CD14-positive monocyte (primary cell): Measurements from ENCODE around the gene ATG7. TPM values are rescaled to one million over a fixed set of nuclear protein-coding genes. Genes with fewer than 3 reads are reported as not detected.

Source experiments
- DNase-seq, 3 donors: peaks; one replicate each; pipeline ENCODE4 v3.0.0-alpha.2; 2011 to 2022
- H2AFZ ChIP-seq: 2 replicates; pipeline ENCODE4 v1.6.0; 2012; ENCODE audit warnings: mild to moderate bottlenecking, low read depth, low read length, inconsistent platforms; ENCODE audit not compliant: insufficient read depth, poor library complexity, severe bottlenecking
- H3K27ac ChIP-seq, 2 donors: 1 replicate in 1 of 2; 2 replicates in 1 of 2; pipeline ENCODE4 v1.5.1; 2012 to 2013; ENCODE audit warnings: low read length in 2 of 2, control low read depth in 1 of 2, inconsistent platforms in 1 of 2, low read depth in 1 of 2, mild to moderate bottlenecking in 1 of 2
- H3K27me3 ChIP-seq, 2 donors: one replicate each; pipeline versions ENCODE4 v1.6.0 to v1.6.1; 2011 to 2013; ENCODE audit warnings: low read length in 2 of 2; ENCODE audit not compliant: control insufficient read depth in 2 of 2, insufficient read depth in 2 of 2
- H3K36me3 ChIP-seq, 2 donors: replicated peaks in 1 of 2; 1 replicate in 1 of 2; 2 replicates in 1 of 2; pipeline versions ENCODE4 v1.5.1 to v1.6.1; 2012 to 2013; ENCODE audit warnings: low read length in 2 of 2, control low read depth in 1 of 2, inconsistent platforms in 1 of 2, mild to moderate bottlenecking in 1 of 2; ENCODE audit not compliant: insufficient read depth in 2 of 2, control insufficient read depth in 1 of 2
- H3K4me1 ChIP-seq, 2 donors: 1 replicate in 1 of 2; 2 replicates in 1 of 2; pipeline versions ENCODE4 v1.5.1 to v1.6.1; 2012 to 2013; ENCODE audit warnings: low read length in 2 of 2, control low read depth in 1 of 2, inconsistent platforms in 1 of 2, mild to moderate bottlenecking in 1 of 2, moderate library complexity in 1 of 2; ENCODE audit not compliant: insufficient read depth in 2 of 2, control insufficient read depth in 1 of 2
- H3K4me2 ChIP-seq: replicated peaks from 2 replicates; pipeline ENCODE3; 2012; ENCODE audit warnings: low read length, moderate library complexity, mild to moderate bottlenecking; ENCODE audit not compliant: poor library complexity, severe bottlenecking; ENCODE audit errors: extremely low read depth
- H3K4me3 ChIP-seq, 3 experiments: fragments of 200-600 bp in 1 of 3; sonication (generic) in 1 of 3; replicated peaks in 1 of 3; 1 replicate in 2 of 3; 2 replicates in 1 of 3; pipeline ENCODE4 v1.5.1; 2011 to 2013; ENCODE audit warnings: low read length in 3 of 3, mild to moderate bottlenecking in 3 of 3, control low read depth in 2 of 3, low read depth in 2 of 3, inconsistent platforms in 1 of 3, moderate library complexity in 1 of 3
- H3K79me2 ChIP-seq: 2 replicates; pipeline ENCODE4 v1.6.0; 2012; ENCODE audit warnings: mild to moderate bottlenecking, control low read depth, inconsistent platforms, low read length, moderate library complexity; ENCODE audit not compliant: insufficient read depth
- H3K9ac ChIP-seq: 2 replicates; pipeline ENCODE4 v1.6.0; 2017; ENCODE audit warnings: low read length, mild to moderate bottlenecking; ENCODE audit not compliant: insufficient read depth, poor library complexity, severe bottlenecking
- H3K9me3 ChIP-seq, 2 donors: replicated peaks in 1 of 2; 1 replicate in 1 of 2; 2 replicates in 1 of 2; pipeline versions ENCODE4 v1.5.1 to v1.6.1; 2012 to 2013; ENCODE audit warnings: low read length in 2 of 2, control low read depth in 1 of 2; ENCODE audit not compliant: control insufficient read depth in 1 of 2, insufficient read depth in 1 of 2
- H4K20me1 ChIP-seq: 2 replicates; pipeline ENCODE4 v1.6.0; 2012; ENCODE audit warnings: mild to moderate bottlenecking, low read length, control low read depth, moderate library complexity; ENCODE audit not compliant: insufficient read depth
- H3K27ac Mint-ChIP-seq, 7 donors: one replicate each; pipeline ENCODE4 v1.8.0; 2020; ENCODE audit warnings: mild to moderate bottlenecking in 7 of 7, mixed read lengths in 7 of 7, moderate library complexity in 6 of 7, inconsistent platforms in 2 of 7
- H3K27me3 Mint-ChIP-seq, 3 donors: one replicate each; pipeline ENCODE4 v1.8.0; 2021 to 2022; ENCODE audit warnings: low read depth in 3 of 3, mild to moderate bottlenecking in 3 of 3, mixed read lengths in 3 of 3, moderate library complexity in 3 of 3, inconsistent platforms in 1 of 3
- H3K36me3 Mint-ChIP-seq, 2 donors: one replicate each; pipeline ENCODE4 v1.8.0; 2020; ENCODE audit warnings: mixed read lengths in 2 of 2, inconsistent platforms in 1 of 2, mild to moderate bottlenecking in 1 of 2
- H3K4me1 Mint-ChIP-seq: one replicate; pipeline ENCODE4 v1.8.0; 2020; ENCODE audit warnings: mild to moderate bottlenecking, mixed read lengths
- H3K4me3 Mint-ChIP-seq, 2 donors: one replicate each; pipeline ENCODE4 v1.8.0; 2020; ENCODE audit warnings: mild to moderate bottlenecking in 2 of 2, mixed read lengths in 2 of 2, moderate library complexity in 1 of 2
- H3K9me3 Mint-ChIP-seq, 7 donors: one replicate each; pipeline ENCODE4 v1.8.0; 2020 to 2022; ENCODE audit warnings: mixed read lengths in 7 of 7, mild to moderate bottlenecking in 6 of 7, moderate library complexity in 6 of 7, inconsistent platforms in 2 of 7
- CTCF ChIP-seq: fragments of 200-600 bp; IDR thresholded peaks from one replicate; pipeline ENCODE4 v1.8.0; 2022; ENCODE audit warnings: antibody characterized with exemption, mild to moderate bottlenecking
- WGBS: methylation state at CpG from one replicate; pipeline ENCODE4 v1.1.5; 2013; ENCODE audit warnings: missing lambda C conversion rate; ENCODE audit not compliant: insufficient coverage; 5-methylcytosine and 5-hydroxymethylcytosine counted together
- intact Hi-C, 2 donors: fragments of 100-400 bp; cut with micrococcal nuclease; formaldehyde crosslinking; loops; one replicate each; pipeline versions ENCODE4 v1.15.0 to v1.15.1; 2023
- polyA plus RNA-seq, 3 donors: library from polyadenylated mRNA; depleted of rRNA in 1 of 3; unstranded in 2 of 3; stranded (reverse) in 1 of 3; fragments of 300-500 nt in 2 of 3; fragments of >200 nt in 1 of 3; fragmentation: Illumina TruSeq in 2 of 3; gene quantifications; 1 replicate in 2 of 3; 2 replicates in 1 of 3; pipeline ENCODE4 v1.2.3, GENCODE V29; 2012 to 2021

ATG7 gene
- polyA plus RNA-seq, 3 donors = 57.4 to 101 (median 89.7) TPM

GRCh38 chr3:11236588-11237461 lies 35.4 kb upstream of the ATG7 start:
- no CpG with 5 or more reads among the region's 8 CpGs for WGBS
- peak; percentile 87 for TF ChIP-seq CTCF
- Histone ChIP-seq H3K9ac (no peak overlapping the region), H2AFZ (no peak overlapping the region), H3K4me3 (no peak overlapping the region), H4K20me1 (no peaks in the 10 kb centered on the region), H3K36me3 (no peaks in the 10 kb centered on the region), H3K79me2 (no peaks in the 10 kb centered on the region), H3K27ac (no peak overlapping the region), H3K4me2 (no peak overlapping the region), H3K4me1 (no peaks in the 10 kb centered on the region), H3K9me3 (peaks cover 0 to 7% of the 10 kb centered on the region in 2 donors), H3K27me3 (no peaks in the 10 kb centered on the region)
- H3K4me3 Mint-ChIP-seq = peak overlapping the region in 1 of 2 donors; percentile 27
- H3K9me3 Mint-ChIP-seq = peaks cover 3 to 10% (median 5%) of the 10 kb centered on the region in 7 donors
- peak in 2 of 3 donors; percentile 55 to 59 for DNase-seq
- H3K27me3 Mint-ChIP-seq = peaks cover 2 to 12% (median 3%) of the 10 kb centered on the region in 3 donors
- intact Hi-C loops = no loop called here
- H3K4me1 Mint-ChIP-seq = no peaks in the 10 kb centered on the region
- no peaks in the 10 kb centered on the region for H3K36me3 Mint-ChIP-seq
- H3K27ac Mint-ChIP-seq = no peak overlapping the region

- TF ChIP-seq CTCF = no peak
- no peak overlapping the region for H3K4me2 ChIP-seq
- H3K4me1 ChIP-seq = no peaks in the 10 kb centered on the region
- Mint-ChIP-seq H3K4me3 (no peak overlapping the region), H3K27ac (no peak overlapping the region), H3K4me1 (no peaks in the 10 kb centered on the region), H3K9me3 (peaks cover 3 to 11% (median 5%) of the 10 kb centered on the region in 7 donors), H3K36me3 (no peaks in the 10 kb centered on the region), H3K27me3 (peaks cover 1 to 11% (median 4%) of the 10 kb centered on the region in 3 donors)
- no peaks in the 10 kb centered on the region for H3K79me2 ChIP-seq
- H3K36me3 ChIP-seq = no peaks in the 10 kb centered on the region
- H3K4me3 ChIP-seq = no peak overlapping the region
- H3K27me3 ChIP-seq = no peaks in the 10 kb centered on the region
- H4K20me1 ChIP-seq = no peaks in the 10 kb centered on the region
- DNase-seq = no peak
- peaks cover 0 to 7% of the 10 kb centered on the region in 2 donors for H3K9me3 ChIP-seq
- 100% methylated on average over 1 of the region's 3 CpGs for WGBS
- no peak overlapping the region for H3K9ac ChIP-seq
- H3K27ac ChIP-seq = no peak overlapping the region
- H2AFZ ChIP-seq = no peak overlapping the region
- intact Hi-C loops = no loop called here
Observed at GRCh38 chr3:11238060-11238459, 34.1 kb upstream of the ATG7 start.
